ENCODE results near the gene ZNF195.
"Not testable (repeated sequence)": the region's sequence is repeated elsewhere in the genome, so short reads cannot be mapped to it uniquely, and the experiment has no call there.

The ZNF195 gene

DNA sequence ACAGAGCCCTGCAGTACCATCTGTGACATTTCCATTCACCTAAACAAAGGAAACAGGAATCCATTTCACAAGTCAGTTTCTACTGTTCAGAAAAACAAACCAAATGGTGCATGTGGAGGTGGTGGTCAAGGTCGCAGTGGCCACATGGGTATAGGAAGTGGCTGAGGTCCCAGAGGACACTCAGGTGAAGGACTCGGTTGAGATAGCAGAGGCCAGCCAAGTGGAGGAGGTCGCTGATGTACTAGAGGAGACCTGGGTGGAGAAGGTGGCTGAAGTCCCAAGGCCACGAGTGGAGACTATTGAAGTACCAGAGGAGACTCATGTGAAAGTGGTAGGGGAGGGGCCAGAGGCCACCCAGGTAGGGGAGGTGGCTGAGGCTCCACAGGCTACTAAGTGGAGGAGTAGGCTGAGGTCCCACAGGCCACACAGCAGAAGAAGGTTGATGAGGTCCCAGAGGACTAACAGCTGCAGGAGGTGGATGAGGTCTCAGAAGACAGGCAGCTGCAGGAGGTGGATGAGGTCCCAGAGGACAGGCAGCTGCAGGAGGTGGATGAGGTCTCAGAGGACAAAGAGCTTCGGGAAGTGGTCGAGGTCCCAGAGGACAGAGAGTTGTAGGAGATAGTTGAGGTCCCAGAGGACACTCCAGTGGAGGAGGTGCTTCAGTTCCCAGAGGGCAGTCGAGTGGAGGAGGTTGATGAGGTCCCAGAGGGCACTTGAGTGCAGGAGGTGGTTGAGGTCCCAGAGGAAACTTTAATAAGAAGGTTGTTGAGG is 40.2 kb downstream of the ZNF195 start:
- H2AFZ ChIP-seq (ENCODE audit: low read length): no peak overlapping the region
- DNase-seq: no peak
- H3K4me2 ChIP-seq (ENCODE audit: low read depth, low read length): no peak overlapping the region
- H3K4me3 ChIP-seq (ENCODE audit: low read length): no peak overlapping the region
- H3K4me1 ChIP-seq (ENCODE audit: low read length): no peaks in the 10 kb centered on the region
- no peak overlapping the region for H3K27ac ChIP-seq (ENCODE audit: low read length)
- no peaks in the 10 kb centered on the region for H3K36me3 ChIP-seq (replicated peaks; ENCODE audit: insufficient read depth, low read length)
- H3K9me2 ChIP-seq (replicated peaks; ENCODE audit: insufficient read depth, low read length): no peaks in the 10 kb centered on the region
- no peaks in the 10 kb centered on the region for H4K20me1 ChIP-seq (ENCODE audit: insufficient read depth, low read length)
- TF ChIP-seq, protein P1, sequence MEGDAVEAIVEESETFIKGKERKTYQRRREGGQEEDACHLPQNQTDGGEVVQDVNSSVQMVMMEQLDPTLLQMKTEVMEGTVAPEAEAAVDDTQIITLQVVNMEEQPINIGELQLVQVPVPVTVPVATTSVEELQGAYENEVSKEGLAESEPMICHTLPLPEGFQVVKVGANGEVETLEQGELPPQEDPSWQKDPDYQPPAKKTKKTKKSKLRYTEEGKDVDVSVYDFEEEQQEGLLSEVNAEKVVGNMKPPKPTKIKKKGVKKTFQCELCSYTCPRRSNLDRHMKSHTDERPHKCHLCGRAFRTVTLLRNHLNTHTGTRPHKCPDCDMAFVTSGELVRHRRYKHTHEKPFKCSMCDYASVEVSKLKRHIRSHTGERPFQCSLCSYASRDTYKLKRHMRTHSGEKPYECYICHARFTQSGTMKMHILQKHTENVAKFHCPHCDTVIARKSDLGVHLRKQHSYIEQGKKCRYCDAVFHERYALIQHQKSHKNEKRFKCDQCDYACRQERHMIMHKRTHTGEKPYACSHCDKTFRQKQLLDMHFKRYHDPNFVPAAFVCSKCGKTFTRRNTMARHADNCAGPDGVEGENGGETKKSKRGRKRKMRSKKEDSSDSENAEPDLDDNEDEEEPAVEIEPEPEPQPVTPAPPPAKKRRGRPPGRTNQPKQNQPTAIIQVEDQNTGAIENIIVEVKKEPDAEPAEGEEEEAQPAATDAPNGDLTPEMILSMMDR (IDR thresholded peaks at IDR 0.05; ENCODE audit: low read length): no peak
- no peak for TF ChIP-seq EZH2 (optimal IDR thresholded peaks at IDR 0.05; ENCODE audit: low read depth, low read length)
- TF ChIP-seq EZH2phosphoT487 (IDR thresholded peaks at IDR 0.05; ENCODE audit: low read length): no peak
- H3F3A ChIP-seq (ENCODE audit: insufficient read depth, low read length): no peaks in the 10 kb centered on the region
- H3K9me3 ChIP-seq (replicated peaks; ENCODE audit: insufficient read depth, low read length): no peaks in the 10 kb centered on the region
- no peaks in the 10 kb centered on the region for H3K79me2 ChIP-seq (ENCODE audit: low read length)
- no peak overlapping the region for H3K9ac ChIP-seq (ENCODE audit: low read length)
- no peaks in the 10 kb centered on the region for H3K27me3 ChIP-seq (replicated peaks; ENCODE audit: insufficient read depth, low read length)

DNA sequence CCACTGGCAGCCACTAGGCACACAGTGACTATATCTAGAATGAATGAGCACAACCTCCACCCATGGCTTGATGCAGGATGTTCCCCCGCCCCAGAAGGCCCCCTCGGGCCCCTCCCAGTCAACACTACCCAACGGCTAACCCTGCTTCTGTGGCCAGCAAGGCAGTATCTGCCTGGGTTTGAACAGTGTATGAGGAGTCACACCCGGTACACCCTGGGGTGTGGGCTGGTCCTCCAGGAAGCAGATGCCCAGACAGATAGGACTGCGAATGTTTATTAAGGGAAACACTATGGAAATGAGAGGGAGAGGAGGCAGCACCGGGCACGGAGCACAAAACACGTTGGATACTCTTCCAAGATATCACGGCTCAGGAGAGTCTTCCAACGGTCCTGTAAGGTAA is 42.5 kb downstream of the ZNF195 start:
- H3F3A ChIP-seq (ENCODE audit: insufficient read depth, low read length): not testable (repeated sequence)

DNA sequence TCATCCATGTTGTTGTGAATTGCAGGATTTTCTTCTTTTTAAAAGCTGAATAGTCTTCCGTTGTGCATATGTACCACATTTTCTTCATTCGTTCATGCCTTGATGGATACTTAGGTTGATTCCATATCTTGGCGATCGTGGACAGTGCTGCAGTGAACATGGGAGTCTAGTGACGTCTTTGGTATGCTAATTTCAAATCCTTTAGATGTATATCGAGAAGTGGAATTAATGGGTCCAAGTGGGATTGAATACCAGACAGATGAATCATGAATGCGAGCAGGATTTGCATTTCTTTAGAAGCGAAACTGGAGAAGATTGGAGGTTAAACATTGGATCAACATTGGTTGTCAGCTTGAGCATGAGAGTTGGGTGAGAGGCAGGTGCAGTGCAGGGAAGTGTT is 45.8 kb downstream of the ZNF195 start:
- not testable (repeated sequence) for H3K27ac ChIP-seq (ENCODE audit: low read length); H3K9me3 ChIP-seq (replicated peaks; ENCODE audit: insufficient read depth, low read length); H3K9me2 ChIP-seq (replicated peaks; ENCODE audit: insufficient read depth, low read length); H3K4me2 ChIP-seq (ENCODE audit: low read depth, low read length); DNase-seq; H3K79me2 ChIP-seq (ENCODE audit: low read length); H2AFZ ChIP-seq (ENCODE audit: low read length); H3F3A ChIP-seq (ENCODE audit: insufficient read depth, low read length); H3K4me3 ChIP-seq (ENCODE audit: low read length); H4K20me1 ChIP-seq (ENCODE audit: insufficient read depth, low read length); H3K27me3 ChIP-seq (replicated peaks; ENCODE audit: insufficient read depth, low read length); H3K9ac ChIP-seq (ENCODE audit: low read length); H3K36me3 ChIP-seq (replicated peaks; ENCODE audit: insufficient read depth, low read length); H3K4me1 ChIP-seq (ENCODE audit: low read length)

More for the DNA sequence above, 42.5 kb downstream of the ZNF195 start:
- H3K79me2 ChIP-seq (ENCODE audit: low read length); H3K36me3 ChIP-seq (replicated peaks; ENCODE audit: insufficient read depth, low read length); H3K27ac ChIP-seq (ENCODE audit: low read length); H3K4me1 ChIP-seq (ENCODE audit: low read length); H4K20me1 ChIP-seq (ENCODE audit: insufficient read depth, low read length); H3K4me3 ChIP-seq (ENCODE audit: low read length); H2AFZ ChIP-seq (ENCODE audit: low read length); H3K9me3 ChIP-seq (replicated peaks; ENCODE audit: insufficient read depth, low read length); H3K4me2 ChIP-seq (ENCODE audit: low read depth, low read length); H3K27me3 ChIP-seq (replicated peaks; ENCODE audit: insufficient read depth, low read length); DNase-seq; H3K9me2 ChIP-seq (replicated peaks; ENCODE audit: insufficient read depth, low read length); H3K9ac ChIP-seq (ENCODE audit: low read length): not testable (repeated sequence)

DNA sequence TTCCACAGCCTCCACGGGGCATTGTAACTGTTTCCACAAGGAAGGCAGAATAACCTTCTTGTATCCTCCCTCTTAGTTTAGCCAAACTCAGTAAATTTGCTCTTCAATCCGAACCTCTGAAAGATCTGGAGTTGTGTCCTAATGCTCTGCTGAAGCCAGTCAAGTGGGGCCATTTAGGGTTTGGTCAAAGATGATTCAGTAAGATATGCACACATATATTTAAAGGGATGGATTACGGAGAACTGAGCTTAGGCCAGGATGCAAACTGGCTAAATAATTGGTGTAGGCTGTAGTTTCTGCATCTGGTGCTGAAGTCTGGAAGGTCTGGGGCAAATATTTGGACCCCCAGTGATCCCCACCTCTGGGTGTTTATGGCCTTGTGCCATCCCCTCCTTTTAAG is 47.9 kb downstream of the ZNF195 start:
- DNase-seq; H3F3A ChIP-seq (ENCODE audit: insufficient read depth, low read length); H3K27ac ChIP-seq (ENCODE audit: low read length); H3K4me1 ChIP-seq (ENCODE audit: low read length); H2AFZ ChIP-seq (ENCODE audit: low read length); H3K4me3 ChIP-seq (ENCODE audit: low read length); H3K9me3 ChIP-seq (replicated peaks; ENCODE audit: insufficient read depth, low read length); H4K20me1 ChIP-seq (ENCODE audit: insufficient read depth, low read length); H3K9ac ChIP-seq (ENCODE audit: low read length); H3K79me2 ChIP-seq (ENCODE audit: low read length); H3K36me3 ChIP-seq (replicated peaks; ENCODE audit: insufficient read depth, low read length); H3K4me2 ChIP-seq (ENCODE audit: low read depth, low read length); H3K27me3 ChIP-seq (replicated peaks; ENCODE audit: insufficient read depth, low read length); H3K9me2 ChIP-seq (replicated peaks; ENCODE audit: insufficient read depth, low read length): not testable (repeated sequence)

DNA sequence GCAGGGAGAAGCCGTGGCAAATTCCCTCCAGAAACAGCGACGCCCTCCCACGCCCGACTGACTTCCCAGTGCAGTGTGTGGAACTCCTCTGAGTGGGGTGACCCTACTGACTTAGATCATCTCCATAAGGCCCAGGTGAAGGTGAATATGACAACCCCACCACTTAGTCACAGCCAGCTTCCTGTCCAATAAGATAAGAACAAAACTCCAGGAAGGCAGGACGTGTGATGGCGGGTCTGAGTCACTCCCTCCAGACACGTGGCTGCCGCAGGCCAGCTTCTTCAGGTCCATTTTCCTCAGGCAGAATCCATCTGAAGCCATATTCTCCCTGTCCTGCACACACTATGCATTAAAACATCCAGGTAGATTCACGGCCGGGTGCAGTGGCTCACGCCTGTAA is 48.9 kb downstream of the ZNF195 start:
- not testable (repeated sequence) for H3K36me3 ChIP-seq (replicated peaks; ENCODE audit: insufficient read depth, low read length); H3K79me2 ChIP-seq (ENCODE audit: low read length); H2AFZ ChIP-seq (ENCODE audit: low read length); H3K9me3 ChIP-seq (replicated peaks; ENCODE audit: insufficient read depth, low read length); H3K4me2 ChIP-seq (ENCODE audit: low read depth, low read length); H3F3A ChIP-seq (ENCODE audit: insufficient read depth, low read length); H3K4me3 ChIP-seq (ENCODE audit: low read length); H3K27ac ChIP-seq (ENCODE audit: low read length); H3K9ac ChIP-seq (ENCODE audit: low read length); H3K9me2 ChIP-seq (replicated peaks; ENCODE audit: insufficient read depth, low read length); DNase-seq; H3K4me1 ChIP-seq (ENCODE audit: low read length); H3K27me3 ChIP-seq (replicated peaks; ENCODE audit: insufficient read depth, low read length); H4K20me1 ChIP-seq (ENCODE audit: insufficient read depth, low read length)

DNA sequence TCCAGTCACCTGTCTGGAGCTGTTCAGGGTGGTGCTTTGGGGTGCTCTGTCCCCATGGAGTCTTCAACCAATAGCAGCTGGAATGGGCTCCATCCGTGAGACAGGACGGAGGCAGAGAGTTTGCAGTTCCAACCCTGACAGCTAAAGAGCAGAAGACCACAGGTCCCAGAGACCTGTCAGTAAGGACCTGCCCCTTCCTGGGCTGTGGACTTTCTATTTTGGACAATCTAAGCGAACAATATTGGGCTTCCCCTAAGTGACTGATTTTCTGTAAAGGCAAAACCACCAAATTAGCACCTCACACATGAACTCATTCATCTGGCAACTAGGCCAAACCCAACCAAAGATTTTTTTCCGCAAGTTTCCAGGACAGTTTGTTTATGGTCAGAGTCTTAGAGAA is 50.4 kb downstream of the ZNF195 start:
- DNase-seq; H3K9me2 ChIP-seq (replicated peaks; ENCODE audit: insufficient read depth, low read length); H3K4me3 ChIP-seq (ENCODE audit: low read length); H3K4me1 ChIP-seq (ENCODE audit: low read length); H3F3A ChIP-seq (ENCODE audit: insufficient read depth, low read length); H4K20me1 ChIP-seq (ENCODE audit: insufficient read depth, low read length); H3K36me3 ChIP-seq (replicated peaks; ENCODE audit: insufficient read depth, low read length); H3K9me3 ChIP-seq (replicated peaks; ENCODE audit: insufficient read depth, low read length); H3K79me2 ChIP-seq (ENCODE audit: low read length); H3K27me3 ChIP-seq (replicated peaks; ENCODE audit: insufficient read depth, low read length); H3K27ac ChIP-seq (ENCODE audit: low read length); H3K4me2 ChIP-seq (ENCODE audit: low read depth, low read length); H2AFZ ChIP-seq (ENCODE audit: low read length); H3K9ac ChIP-seq (ENCODE audit: low read length): not testable (repeated sequence)

DNA sequence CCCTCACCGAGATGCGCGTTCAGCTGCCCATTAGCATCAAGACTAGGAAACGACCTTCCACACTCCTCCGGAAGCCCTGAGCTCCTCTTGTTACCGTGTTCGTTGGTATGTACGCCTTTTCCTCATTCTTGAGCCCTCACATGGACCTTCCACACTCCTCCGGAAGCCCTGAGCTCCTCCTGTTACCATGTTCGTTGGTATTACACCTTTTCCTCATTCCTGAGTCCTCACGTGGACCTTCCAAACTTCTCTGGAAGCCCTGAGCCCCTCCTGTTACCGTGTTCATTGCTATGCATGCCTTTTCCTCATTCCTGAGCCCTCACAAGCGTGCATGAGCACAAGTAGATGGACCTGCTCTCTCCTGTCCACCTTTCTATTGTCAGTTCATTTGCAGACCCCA is 52.5 kb downstream of the ZNF195 start:
- H3F3A ChIP-seq (ENCODE audit: insufficient read depth, low read length); H4K20me1 ChIP-seq (ENCODE audit: insufficient read depth, low read length); H3K4me2 ChIP-seq (ENCODE audit: low read depth, low read length); H3K36me3 ChIP-seq (replicated peaks; ENCODE audit: insufficient read depth, low read length); H2AFZ ChIP-seq (ENCODE audit: low read length); H3K9me3 ChIP-seq (replicated peaks; ENCODE audit: insufficient read depth, low read length); H3K27ac ChIP-seq (ENCODE audit: low read length); H3K9ac ChIP-seq (ENCODE audit: low read length); H3K4me3 ChIP-seq (ENCODE audit: low read length); H3K27me3 ChIP-seq (replicated peaks; ENCODE audit: insufficient read depth, low read length); DNase-seq; H3K79me2 ChIP-seq (ENCODE audit: low read length); H3K9me2 ChIP-seq (replicated peaks; ENCODE audit: insufficient read depth, low read length); H3K4me1 ChIP-seq (ENCODE audit: low read length): not testable (repeated sequence)
